ENCODE measurements around the gene KMT2B.

KMT2B gene

GRCh38 chr19:35693422-35693821 is 24.4 kb upstream of the KMT2B start:
- TF ChIP-seq CTCF (IDR thresholded peaks at IDR 0.05; ENCODE audit: insufficient read depth, low read length): no peak
- H3K4me3 ChIP-seq (replicated peaks; ENCODE audit: insufficient read depth, low read length): no peak overlapping the region
- peaks cover 4% of the 10 kb centered on the region for H3K27me3 ChIP-seq (ENCODE audit: insufficient read depth, poor library complexity, severe bottlenecking)
- DNase-seq (ENCODE audit: low read depth in 1 of 2, low spot score in 1 of 2): no peak
- no peak overlapping the region for H3K27ac ChIP-seq (replicated peaks)

- peak; percentile 87 to 91 for DNase-seq (ENCODE audit: low read depth in 1 of 2, low spot score in 1 of 2)
- no peak overlapping the region for H3K27ac ChIP-seq (replicated peaks)
- H3K27me3 ChIP-seq (ENCODE audit: insufficient read depth, poor library complexity, severe bottlenecking): peaks cover 4% of the 10 kb centered on the region
- no peak overlapping the region for H3K4me3 ChIP-seq (replicated peaks; ENCODE audit: insufficient read depth, low read length)
- TF ChIP-seq SPI1 (IDR thresholded peaks at IDR 0.05; ENCODE audit: borderline replicate concordance, low read depth) (no peak), POLR2AphosphoS5 (IDR thresholded peaks at IDR 0.05; ENCODE audit: low read depth) (no peak), REST (IDR thresholded peaks at IDR 0.05; ENCODE audit: insufficient replicate concordance, low read depth) (no peak), CTCF (IDR thresholded peaks at IDR 0.05; ENCODE audit: insufficient read depth, low read length) (peak; percentile 99), GABPA (IDR thresholded peaks at IDR 0.05; ENCODE audit: low read depth) (no peak)
Observed at GRCh38 chr19:35693835-35694599, 23.8 kb upstream of the KMT2B start.

GRCh38 chr19:35695895-35696422 is 21.8 kb upstream of the KMT2B start:
- H3K27me3 ChIP-seq (ENCODE audit: insufficient read depth, poor library complexity, severe bottlenecking): no peaks in the 10 kb centered on the region
- DNase-seq (ENCODE audit: low read depth in 1 of 2, low spot score in 1 of 2): no peak
- TF ChIP-seq POLR2AphosphoS5 (IDR thresholded peaks at IDR 0.05; ENCODE audit: low read depth) (no peak), CTCF (IDR thresholded peaks at IDR 0.05; ENCODE audit: insufficient read depth, low read length) (no peak), REST (IDR thresholded peaks at IDR 0.05; ENCODE audit: insufficient replicate concordance, low read depth) (no peak), SPI1 (IDR thresholded peaks at IDR 0.05; ENCODE audit: borderline replicate concordance, low read depth) (no peak)
- no peak overlapping the region for H3K4me3 ChIP-seq (replicated peaks; ENCODE audit: insufficient read depth, low read length)
- H3K27ac ChIP-seq (replicated peaks): no peak overlapping the region

GRCh38 chr19:35696835-35697234 is 21.0 kb upstream of the KMT2B start:
- DNase-seq (ENCODE audit: low read depth in 1 of 2, low spot score in 1 of 2): no peak

More at GRCh38 chr19:35696835-35697234, 21.0 kb upstream of the KMT2B start:
- TF ChIP-seq GABPA (IDR thresholded peaks at IDR 0.05; ENCODE audit: low read depth) (no peak), SPI1 (IDR thresholded peaks at IDR 0.05; ENCODE audit: borderline replicate concordance, low read depth) (no peak), POLR2AphosphoS5 (IDR thresholded peaks at IDR 0.05; ENCODE audit: low read depth) (no peak), REST (IDR thresholded peaks at IDR 0.05; ENCODE audit: insufficient replicate concordance, low read depth) (no peak), CTCF (IDR thresholded peaks at IDR 0.05; ENCODE audit: insufficient read depth, low read length) (no peak)
- Histone ChIP-seq H3K4me3 (replicated peaks; ENCODE audit: insufficient read depth, low read length) (no peak overlapping the region), H3K27me3 (ENCODE audit: insufficient read depth, poor library complexity, severe bottlenecking) (no peaks in the 10 kb centered on the region), H3K27ac (replicated peaks) (no peak overlapping the region)
